Measurements from ENCODE around the gene SLCO4A1. TPM values are rescaled to one million over a fixed set of nuclear protein-coding genes. Genes with fewer than 3 reads are reported as not detected.
"Not testable (repeated sequence)": the region's sequence is repeated elsewhere in the genome, so short reads cannot be mapped to it uniquely, and the experiment has no call there.

Gene SLCO4A1
- total and polyA plus RNA-seq, 11 donors = 1.00 to 54.0 (median 11.5) TPM

GRCh38 chr20:62679978-62680589 lies 37.8 kb downstream of the SLCO4A1 start:
- intact Hi-C loops (cut with DNase I) = loop anchor here in 2 of 10 donors (5.0 to 10.0 kb wide), 3 partner anchors 92 to 325 kb away; partner anchors contain the start of gene BHLHE23 (in 2 of the 2)
- no peak for ATAC-seq
- Histone ChIP-seq H3K4me3 (no peak overlapping the region), H3K36me3 (no peaks in the 10 kb centered on the region), H3K4me1 (peaks cover 0 to 19% (median 0%) of the 10 kb centered on the region in 12 donors), H3K9me3 (peaks cover 0 to 11% (median 0%) of the 10 kb centered on the region in 12 donors), H3K27ac (no peak overlapping the region), H3K27me3 (peaks cover 0 to 33% (median under 1%) of the 10 kb centered on the region in 9 donors)
- WGBS, 4 donors = 94 to 96% (median 96%) methylated on average over 11 of the region's 11 CpGs
- TF ChIP-seq, protein P1, sequence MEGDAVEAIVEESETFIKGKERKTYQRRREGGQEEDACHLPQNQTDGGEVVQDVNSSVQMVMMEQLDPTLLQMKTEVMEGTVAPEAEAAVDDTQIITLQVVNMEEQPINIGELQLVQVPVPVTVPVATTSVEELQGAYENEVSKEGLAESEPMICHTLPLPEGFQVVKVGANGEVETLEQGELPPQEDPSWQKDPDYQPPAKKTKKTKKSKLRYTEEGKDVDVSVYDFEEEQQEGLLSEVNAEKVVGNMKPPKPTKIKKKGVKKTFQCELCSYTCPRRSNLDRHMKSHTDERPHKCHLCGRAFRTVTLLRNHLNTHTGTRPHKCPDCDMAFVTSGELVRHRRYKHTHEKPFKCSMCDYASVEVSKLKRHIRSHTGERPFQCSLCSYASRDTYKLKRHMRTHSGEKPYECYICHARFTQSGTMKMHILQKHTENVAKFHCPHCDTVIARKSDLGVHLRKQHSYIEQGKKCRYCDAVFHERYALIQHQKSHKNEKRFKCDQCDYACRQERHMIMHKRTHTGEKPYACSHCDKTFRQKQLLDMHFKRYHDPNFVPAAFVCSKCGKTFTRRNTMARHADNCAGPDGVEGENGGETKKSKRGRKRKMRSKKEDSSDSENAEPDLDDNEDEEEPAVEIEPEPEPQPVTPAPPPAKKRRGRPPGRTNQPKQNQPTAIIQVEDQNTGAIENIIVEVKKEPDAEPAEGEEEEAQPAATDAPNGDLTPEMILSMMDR (IDR thresholded peaks at IDR 0.05) = no peak
- no peak for TF ChIP-seq POLR2A (IDR thresholded peaks at IDR 0.05)
- no peak for DNase-seq

GRCh38 chr20:62682912-62683517 lies 40.7 kb downstream of the SLCO4A1 start:
- no peak for DNase-seq
- TF ChIP-seq, protein P1 (IDR thresholded peaks at IDR 0.05) = no peak
- WGBS, 4 donors = 83 to 89% (median 87%) methylated on average over 29 to 30 of the region's 30 CpGs
- peaks cover 0 to 24% (median 0%) of the 10 kb centered on the region in 12 donors for H3K4me1 ChIP-seq
- H3K27me3 ChIP-seq = peaks cover 0 to 47% (median 9%) of the 10 kb centered on the region in 9 donors
- no peak overlapping the region for H3K27ac ChIP-seq
- ATAC-seq = no peak
- H3K9me3 ChIP-seq = peaks cover 0 to 11% (median 0%) of the 10 kb centered on the region in 12 donors
- intact Hi-C loops (cut with DNase I) = loop anchor here in 1 of 10 donors (5.0 kb wide), 1 partner anchor 89 kb away; no protein-coding TSS in a partner anchor
- no peaks in the 10 kb centered on the region for H3K36me3 ChIP-seq
- H3K4me3 ChIP-seq = no peak overlapping the region

- WGBS, 4 donors = 94 to 97% (median 95%) methylated on average over 42 to 52 of the region's 52 CpGs
- peaks cover 0 to 16% (median 0%) of the 10 kb centered on the region in 12 donors for H3K4me1 ChIP-seq
- H3K9me3 ChIP-seq = peaks cover 0 to 11% (median 0%) of the 10 kb centered on the region in 12 donors
- intact Hi-C loops (cut with DNase I) = loop anchor here in 1 of 10 donors (5.0 kb wide), 1 partner anchor 89 kb away; no protein-coding TSS in a partner anchor
- ATAC-seq, DNase-seq, H3K4me3 ChIP-seq, H3K27ac ChIP-seq, H3K36me3 ChIP-seq: not testable (repeated sequence)
- peaks cover 0 to 47% (median 9%) of the 10 kb centered on the region in 9 donors for H3K27me3 ChIP-seq
These were observed 41.5 kb downstream of the SLCO4A1 start for GRCh38 chr20:62683660-62684322.

DNA sequence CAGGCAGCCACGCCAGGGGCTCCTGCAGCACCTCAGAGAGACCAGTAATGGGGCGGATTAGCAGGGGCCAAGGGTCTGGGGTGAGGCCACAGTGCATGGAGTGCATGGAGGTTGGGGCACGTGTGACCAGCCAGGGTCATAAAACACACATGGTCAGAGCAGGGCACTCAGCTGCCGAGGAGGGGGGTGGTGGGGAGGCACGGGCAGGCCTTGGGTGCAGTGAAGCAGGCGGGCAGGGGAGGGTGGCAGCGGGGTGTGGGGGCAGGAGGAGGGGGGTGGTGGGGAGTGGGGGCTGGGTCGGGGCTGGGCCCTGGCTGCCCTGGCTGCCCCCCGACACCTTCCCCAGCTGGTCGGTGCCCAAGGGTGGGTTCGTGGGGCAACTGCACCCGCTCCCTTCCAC lies 42.7 kb downstream of the SLCO4A1 start:
- no peak overlapping the region for H3K4me3 ChIP-seq
- peaks cover 0 to 12% (median 0%) of the 10 kb centered on the region in 12 donors for H3K4me1 ChIP-seq
- H3K36me3 ChIP-seq = no peaks in the 10 kb centered on the region
- H3K27me3 ChIP-seq = peaks cover 0 to 50% (median 9%) of the 10 kb centered on the region in 9 donors
- peaks cover 0 to 5% (median 0%) of the 10 kb centered on the region in 12 donors for H3K9me3 ChIP-seq
- intact Hi-C loops (cut with DNase I) = loop anchor here in 1 of 10 donors (5.0 kb wide), 1 partner anchor 87 kb away; no protein-coding TSS in a partner anchor
- no peak for TF ChIP-seq POLR2A (IDR thresholded peaks at IDR 0.05)
- TF ChIP-seq, protein P1 (IDR thresholded peaks at IDR 0.05) = no peak
- no peak for DNase-seq
- 75 to 82% (median 80%) methylated on average over 8 to 12 of the region's 12 CpGs for WGBS, 4 donors
- no peak overlapping the region for H3K27ac ChIP-seq
- ATAC-seq = no peak
